HG03280 (cell line): ENCODE data around the gene FHDC1.

ENCODE experiments used
- ATAC-seq: cut with Tn5 transposase; IDR thresholded peaks from one replicate; pipeline ENCODE4 v1.9.1; 2021; ENCODE audit warnings: mild to moderate bottlenecking, moderate library complexity; ENCODE audit not compliant: unreplicated experiment

Gene FHDC1

GRCh38 chr4:153001626-153002025 lies 65.5 kb downstream of the FHDC1 start:
- ATAC-seq = no peak

DNA sequence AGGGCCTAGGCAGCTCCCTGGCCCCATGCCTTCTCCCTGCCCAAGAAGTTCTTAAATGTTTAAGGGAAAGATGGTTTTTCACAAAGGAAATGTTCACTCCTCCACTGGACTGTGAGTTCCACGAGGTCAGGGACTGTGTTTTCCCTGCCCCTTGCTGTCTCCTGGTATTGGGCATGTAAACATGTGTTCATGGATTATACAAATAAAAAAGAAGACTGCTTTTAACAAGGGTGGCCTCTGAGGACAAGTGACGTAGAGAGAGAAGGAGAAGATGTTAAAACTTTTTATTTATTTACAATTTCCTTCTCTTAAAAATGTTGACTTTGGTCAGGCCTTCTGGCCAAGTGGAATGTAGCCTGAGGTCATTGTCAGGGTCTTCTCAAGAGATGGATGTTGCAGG lies 66.0 kb downstream of the FHDC1 start:
- ATAC-seq = no peak

DNA sequence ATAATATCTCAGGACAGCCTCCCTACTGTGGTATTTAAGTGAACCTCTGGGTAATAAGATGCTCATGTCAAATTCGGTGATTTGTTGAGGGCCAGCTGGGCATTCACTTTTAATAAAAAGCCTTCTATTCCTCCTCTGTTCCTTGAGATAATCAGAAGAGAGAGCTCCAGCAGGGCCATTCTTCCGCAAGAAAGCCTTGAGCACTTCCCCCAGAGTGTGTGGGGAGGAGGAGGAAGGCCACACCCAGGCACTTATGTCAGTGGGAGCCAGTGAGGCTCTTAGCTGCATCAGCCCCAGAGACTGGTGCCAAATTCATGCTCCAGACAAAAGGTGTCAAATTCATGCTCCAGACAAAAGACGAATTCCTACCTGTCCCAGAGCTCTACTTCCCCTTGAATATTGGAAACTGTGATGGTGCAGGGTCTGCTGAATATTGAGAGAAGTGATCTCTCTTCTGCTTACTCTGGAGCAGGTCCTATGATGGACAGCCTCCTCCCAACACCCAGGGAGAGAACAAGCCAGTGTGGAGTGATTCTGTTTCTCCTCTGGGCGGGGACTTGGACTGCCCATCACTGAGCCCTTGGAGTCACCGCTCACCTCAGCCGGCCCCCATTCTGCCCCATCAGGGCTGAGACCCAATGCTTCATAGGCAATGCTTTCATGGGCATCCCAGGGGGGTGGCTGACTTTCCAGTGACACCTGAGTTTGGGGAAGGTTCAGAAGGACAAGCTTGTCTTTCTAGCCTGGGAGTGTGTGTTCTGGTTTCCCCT lies 68.1 kb downstream of the FHDC1 start:
- ATAC-seq = no peak

DNA sequence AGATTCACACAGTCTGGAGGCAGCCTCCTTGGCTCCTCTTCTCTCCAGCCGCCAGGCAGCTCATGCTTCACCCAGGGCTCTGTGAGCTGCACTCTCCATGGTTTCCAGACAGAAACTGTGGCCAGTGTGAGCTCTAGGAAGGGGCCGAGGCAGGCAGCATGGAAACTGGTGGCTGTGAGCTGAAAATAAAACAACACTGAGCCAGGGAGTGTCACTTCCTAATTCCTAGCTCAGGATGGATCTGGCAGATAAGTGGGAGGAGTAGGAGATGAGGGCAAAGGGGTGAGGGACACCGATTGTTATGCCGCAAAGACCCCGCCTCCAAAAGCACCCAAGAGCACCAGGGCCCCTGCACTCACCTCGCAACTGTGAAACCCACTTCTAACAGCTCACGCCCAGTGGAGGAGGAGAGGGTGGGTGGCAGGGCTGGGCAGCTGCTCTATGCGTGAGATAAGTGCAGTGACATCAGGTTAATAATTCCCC lies 69.8 kb downstream of the FHDC1 start:
- ATAC-seq = no peak

GRCh38 chr4:153008578-153009199 lies 72.6 kb downstream of the FHDC1 start:
- no peak for ATAC-seq

GRCh38 chr4:153010146-153010545 lies 74.0 kb downstream of the FHDC1 start:
- ATAC-seq = no peak

GRCh38 chr4:153013202-153013977 lies 77.3 kb downstream of the FHDC1 start:
- ATAC-seq = no peak

DNA sequence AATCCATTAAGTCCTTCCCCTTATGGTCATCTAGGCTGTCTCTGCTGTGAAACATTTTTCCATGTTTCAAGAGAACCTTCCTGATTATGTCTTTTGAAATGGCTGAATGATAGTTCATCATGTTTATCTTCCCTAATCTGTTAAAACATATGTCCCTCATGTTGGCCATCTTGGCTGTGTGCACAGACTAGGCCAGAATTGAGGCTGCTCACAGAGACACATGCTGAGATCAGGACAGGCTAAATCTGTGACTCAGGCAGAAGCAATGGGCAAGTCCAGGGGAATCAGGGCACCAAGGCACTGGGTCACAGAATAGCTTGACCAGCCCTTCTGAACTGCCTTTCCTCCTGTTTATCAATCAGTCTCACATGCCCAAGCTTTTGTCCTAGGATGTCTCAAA lies 78.3 kb downstream of the FHDC1 start:
- no peak for ATAC-seq

GRCh38 chr4:153016592-153016991 lies 80.5 kb downstream of the FHDC1 start:
- ATAC-seq = no peak

DNA sequence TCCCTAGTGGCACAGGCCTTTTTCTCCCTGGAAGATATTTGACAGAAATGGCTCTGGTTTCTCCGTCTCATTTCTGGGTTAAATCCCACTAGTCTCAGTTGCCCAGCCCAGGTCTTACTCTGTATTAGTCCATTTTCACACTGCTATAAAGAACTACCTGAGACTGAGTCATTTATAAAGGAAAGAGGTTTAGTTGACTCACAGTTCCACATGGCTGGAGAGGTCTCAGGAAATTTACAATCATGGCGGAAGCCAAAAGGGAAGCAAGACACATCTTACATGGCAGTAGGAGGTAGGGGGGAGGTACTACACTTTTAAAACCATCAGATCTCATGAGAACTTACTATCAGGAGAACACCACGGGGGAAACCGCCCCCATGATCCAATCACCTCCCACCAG lies 81.9 kb downstream of the FHDC1 start:
- ATAC-seq = no peak

DNA sequence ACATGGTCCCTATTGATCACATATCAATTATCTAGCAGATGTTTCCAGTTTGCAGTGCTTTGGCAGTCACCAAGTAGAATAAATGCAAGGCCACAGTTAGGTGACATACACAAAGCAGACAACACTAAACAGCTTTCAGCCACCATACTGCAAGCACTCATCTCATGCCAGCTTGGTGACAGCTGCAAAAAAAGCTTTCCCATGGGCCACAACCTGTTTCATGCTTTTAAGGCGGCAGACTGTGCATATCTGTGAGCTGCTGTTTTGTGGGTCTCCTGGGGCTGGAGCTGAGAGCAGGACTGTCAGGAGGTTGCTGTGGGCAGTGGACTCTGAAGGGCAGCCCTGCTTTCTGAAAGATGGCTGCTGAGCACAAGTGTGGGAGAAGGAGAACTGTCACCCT lies 82.6 kb downstream of the FHDC1 start:
- ATAC-seq = no peak

DNA sequence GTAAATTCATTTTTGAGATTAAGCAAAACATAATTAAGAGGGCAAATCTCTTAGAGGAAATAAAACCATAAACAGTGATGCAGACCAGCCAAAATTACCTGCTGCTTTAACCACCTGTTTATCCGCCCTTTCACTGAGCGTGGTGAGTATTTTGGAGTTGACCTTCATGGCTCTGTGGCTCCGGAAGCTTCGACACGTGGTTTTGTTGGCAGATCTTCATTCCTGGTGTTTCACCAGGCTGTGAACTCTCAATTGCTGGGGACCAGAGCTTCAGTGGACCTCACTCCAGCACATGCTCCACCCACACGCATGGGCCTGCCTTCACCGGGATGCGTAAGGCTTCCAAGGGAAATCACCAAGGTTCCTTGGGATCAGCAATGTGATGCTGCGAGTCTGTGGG lies 83.8 kb downstream of the FHDC1 start:
- ATAC-seq = no peak

GRCh38 chr4:153020457-153020856 lies 84.3 kb downstream of the FHDC1 start:
- no peak for ATAC-seq

DNA sequence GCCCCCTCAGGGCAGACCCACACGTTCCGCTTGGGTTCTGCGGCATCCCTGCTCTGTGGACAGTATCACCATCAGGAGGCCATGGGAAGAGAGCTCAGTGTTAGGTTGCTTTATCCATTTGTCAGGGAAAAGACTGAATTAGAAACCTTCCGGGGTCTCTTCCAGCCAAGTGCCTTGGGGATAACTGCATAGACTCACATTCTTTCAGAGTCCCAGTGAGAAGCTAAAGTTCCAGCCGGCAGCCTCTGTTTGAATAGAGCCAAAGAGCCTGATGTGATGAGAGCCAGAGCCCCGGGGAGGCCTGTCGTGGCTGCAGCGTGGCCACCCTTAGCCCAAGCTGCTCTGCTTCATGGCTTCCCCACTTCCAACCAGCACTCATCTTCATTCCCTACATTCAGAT lies 85.2 kb downstream of the FHDC1 start:
- ATAC-seq = no peak

- no peak for ATAC-seq
These were observed 86.2 kb downstream of the FHDC1 start for GRCh38 chr4:153022241-153022715.

DNA sequence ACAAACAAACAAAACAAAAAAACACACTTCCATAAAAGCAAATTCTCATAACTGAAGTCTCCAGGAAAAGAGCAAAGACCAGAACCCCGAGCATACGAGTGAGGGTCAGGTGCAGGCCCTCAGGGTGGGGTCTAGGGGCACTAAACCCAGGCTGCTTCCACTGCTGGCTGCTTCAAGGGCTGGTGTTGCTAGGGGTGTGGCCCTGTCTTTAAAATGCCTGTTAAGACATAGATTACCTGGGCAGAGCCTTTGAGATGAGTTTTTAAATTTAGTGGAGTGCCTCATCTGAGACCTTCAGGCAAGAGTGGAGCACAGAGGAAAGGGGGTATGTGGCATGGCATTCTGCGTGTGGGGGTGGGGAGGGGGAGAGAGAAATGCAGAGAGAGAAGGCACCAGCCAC lies 87.0 kb downstream of the FHDC1 start:
- ATAC-seq = no peak

- no peak for ATAC-seq
These were observed 87.7 kb downstream of the FHDC1 start for GRCh38 chr4:153023692-153024394.

GRCh38 chr4:153024466-153024865 lies 88.3 kb downstream of the FHDC1 start:
- no peak for ATAC-seq

DNA sequence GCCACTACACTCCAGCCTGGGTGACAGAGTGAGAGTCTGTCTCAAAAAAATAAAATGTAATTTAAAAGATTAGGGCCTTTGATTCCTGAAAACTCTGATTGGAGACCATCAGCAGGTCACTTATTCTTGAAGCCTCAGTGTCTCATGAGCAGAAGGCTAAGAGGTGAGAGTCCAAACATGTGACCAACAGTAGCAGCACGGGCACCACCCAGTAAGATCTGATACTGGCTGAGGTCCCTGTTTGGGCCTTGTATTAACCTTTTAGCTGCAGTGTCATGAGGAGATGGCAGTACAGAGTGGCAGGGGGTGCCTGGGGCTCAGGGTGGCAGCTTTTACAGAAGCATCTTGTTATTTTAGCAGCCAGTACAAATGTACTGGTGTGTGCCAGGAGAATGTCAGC lies 89.3 kb downstream of the FHDC1 start:
- no peak for ATAC-seq

GRCh38 chr4:153026591-153027346 lies 90.6 kb downstream of the FHDC1 start:
- ATAC-seq = no peak
